Endothelial cell (in vitro differentiated cells): ENCODE results near the gene AP4M1. TPM values are rescaled to one million over a fixed set of nuclear protein-coding genes. Genes with fewer than 3 reads are reported as not detected.

ENCODE experiments used
- DNase-seq: peaks from one replicate; pipeline ENCODE4 v3.0.0; 2021; ENCODE audit warnings: low spot score
- H3K27ac Mint-ChIP-seq: one replicate; pipeline ENCODE4 v1.8.0; 2021; ENCODE audit warnings: mixed read lengths, inconsistent platforms; ENCODE audit not compliant: unreplicated experiment
- H3K27me3 Mint-ChIP-seq: one replicate; pipeline ENCODE4 v1.8.0; 2021; ENCODE audit warnings: mild to moderate bottlenecking, moderate library complexity, mixed read lengths, inconsistent platforms; ENCODE audit not compliant: unreplicated experiment
- H3K36me3 Mint-ChIP-seq: one replicate; pipeline ENCODE4 v1.8.0; 2021; ENCODE audit warnings: mild to moderate bottlenecking, low read depth, mixed read lengths, inconsistent platforms; ENCODE audit not compliant: unreplicated experiment
- H3K4me1 Mint-ChIP-seq: one replicate; pipeline ENCODE4 v1.8.0; 2021; ENCODE audit warnings: mild to moderate bottlenecking, mixed read lengths, inconsistent platforms; ENCODE audit not compliant: unreplicated experiment
- H3K4me3 Mint-ChIP-seq: one replicate; pipeline ENCODE4 v1.8.0; 2021; ENCODE audit warnings: mild to moderate bottlenecking, mixed read lengths, inconsistent platforms; ENCODE audit not compliant: unreplicated experiment
- H3K9me3 Mint-ChIP-seq: one replicate; pipeline ENCODE4 v1.8.0; 2021; ENCODE audit warnings: mixed read lengths, inconsistent platforms; ENCODE audit not compliant: unreplicated experiment
- total RNA-seq: library from RNA; stranded (reverse); fragmentation: NEBNext Ultra II Directional; extraction: Animal tissue kit (Norgen Biotek cat#: 25700); gene quantifications from one replicate; pipeline ENCODE4 v1.2.1, GENCODE V29; 2021; ENCODE audit not compliant: unreplicated experiment
- TF ChIP-seq, protein P1 (sequence below): fragments of 200-600 bp; sonication (generic); IDR thresholded peaks from one replicate; pipeline ENCODE4 v1.5.0; 2021; ENCODE audit warnings: antibody characterized with exemption; ENCODE audit not compliant: unreplicated experiment

AP4M1 gene
- total RNA-seq, 1 donor from 2014 or later = 17.8 TPM

- Mint-ChIP-seq H3K27ac (no peak overlapping the region), H3K9me3 (no peaks in the 10 kb centered on the region), H3K4me1 (peaks cover 6% of the 10 kb centered on the region), H3K36me3 (peaks cover 34% of the 10 kb centered on the region), H3K27me3 (peaks cover 9% of the 10 kb centered on the region), H3K4me3 (peak overlapping the region; percentile 68)
- TF ChIP-seq, protein P1, sequence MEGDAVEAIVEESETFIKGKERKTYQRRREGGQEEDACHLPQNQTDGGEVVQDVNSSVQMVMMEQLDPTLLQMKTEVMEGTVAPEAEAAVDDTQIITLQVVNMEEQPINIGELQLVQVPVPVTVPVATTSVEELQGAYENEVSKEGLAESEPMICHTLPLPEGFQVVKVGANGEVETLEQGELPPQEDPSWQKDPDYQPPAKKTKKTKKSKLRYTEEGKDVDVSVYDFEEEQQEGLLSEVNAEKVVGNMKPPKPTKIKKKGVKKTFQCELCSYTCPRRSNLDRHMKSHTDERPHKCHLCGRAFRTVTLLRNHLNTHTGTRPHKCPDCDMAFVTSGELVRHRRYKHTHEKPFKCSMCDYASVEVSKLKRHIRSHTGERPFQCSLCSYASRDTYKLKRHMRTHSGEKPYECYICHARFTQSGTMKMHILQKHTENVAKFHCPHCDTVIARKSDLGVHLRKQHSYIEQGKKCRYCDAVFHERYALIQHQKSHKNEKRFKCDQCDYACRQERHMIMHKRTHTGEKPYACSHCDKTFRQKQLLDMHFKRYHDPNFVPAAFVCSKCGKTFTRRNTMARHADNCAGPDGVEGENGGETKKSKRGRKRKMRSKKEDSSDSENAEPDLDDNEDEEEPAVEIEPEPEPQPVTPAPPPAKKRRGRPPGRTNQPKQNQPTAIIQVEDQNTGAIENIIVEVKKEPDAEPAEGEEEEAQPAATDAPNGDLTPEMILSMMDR = no peak
- no peak for DNase-seq
Observed at GRCh38 chr7:100107125-100107737, 5.8 kb downstream of the AP4M1 start.

DNA sequence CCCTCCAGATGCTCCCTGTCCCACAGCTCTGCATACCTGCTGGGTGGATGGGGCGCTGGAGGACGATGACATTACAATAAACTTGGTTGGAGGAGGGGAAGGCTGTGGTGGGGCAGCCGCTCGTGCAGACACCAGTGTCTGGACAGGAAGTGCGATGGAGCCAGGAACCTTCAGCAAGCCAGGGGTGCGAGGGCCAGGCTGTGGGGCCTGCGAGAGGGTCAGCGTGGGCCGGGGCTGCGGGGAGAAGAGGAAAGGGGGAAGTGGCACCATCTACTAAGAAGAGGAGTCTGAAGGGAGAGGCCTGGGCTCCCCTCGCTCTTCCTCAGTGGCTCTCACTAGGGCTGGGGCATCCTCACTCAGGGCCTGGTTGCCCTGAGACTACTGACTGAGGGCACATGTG lies 6.4 kb downstream of the AP4M1 start:
- Mint-ChIP-seq H3K4me3 (no peak overlapping the region), H3K36me3 (peaks cover 39% of the 10 kb centered on the region), H3K27me3 (peaks cover 9% of the 10 kb centered on the region), H3K4me1 (peaks cover 2% of the 10 kb centered on the region), H3K9me3 (no peaks in the 10 kb centered on the region), H3K27ac (no peak overlapping the region)
- DNase-seq = no peak
- TF ChIP-seq, protein P1 = no peak

GRCh38 chr7:100109521-100110163 lies 8.2 kb downstream of the AP4M1 start:
- Mint-ChIP-seq H3K4me1 (peaks cover 2% of the 10 kb centered on the region), H3K36me3 (peaks cover 41% of the 10 kb centered on the region), H3K27me3 (peaks cover 5% of the 10 kb centered on the region), H3K27ac (no peak overlapping the region), H3K9me3 (no peaks in the 10 kb centered on the region), H3K4me3 (peak overlapping the region; percentile 11)
- no peak for DNase-seq
- TF ChIP-seq, protein P1 = no peak

- no peak for DNase-seq
- Mint-ChIP-seq H3K27ac (no peak overlapping the region), H3K9me3 (no peaks in the 10 kb centered on the region), H3K4me1 (peaks cover 2% of the 10 kb centered on the region), H3K36me3 (peaks cover 45% of the 10 kb centered on the region), H3K27me3 (peaks cover 6% of the 10 kb centered on the region), H3K4me3 (peak overlapping the region; percentile 86)
- TF ChIP-seq, protein P1 = no peak
Observed at GRCh38 chr7:100111156-100111555, 9.7 kb downstream of the AP4M1 start.

DNA sequence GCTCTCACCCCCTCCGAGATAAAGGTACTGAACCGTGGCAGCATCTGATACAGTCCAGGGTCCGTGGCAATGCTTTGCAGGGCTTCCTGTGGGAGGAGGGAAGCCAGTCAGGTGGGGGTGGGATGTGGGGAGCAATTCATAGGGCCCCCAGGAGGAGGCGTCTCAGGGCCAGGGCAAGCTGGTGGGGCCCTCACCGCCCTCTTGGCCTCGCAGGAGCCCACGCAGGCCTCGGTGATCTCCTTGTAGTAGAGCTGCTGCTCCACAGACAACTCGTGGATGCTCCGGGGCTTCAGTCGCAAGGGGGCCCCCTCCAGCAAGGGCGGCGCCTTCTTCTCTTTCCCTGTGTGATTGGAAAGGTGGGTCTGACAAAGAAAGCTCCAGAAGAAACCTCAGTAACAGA lies 10.5 kb downstream of the AP4M1 start:
- Mint-ChIP-seq H3K36me3 (peaks cover 41% of the 10 kb centered on the region), H3K27me3 (peaks cover 6% of the 10 kb centered on the region), H3K4me1 (peaks cover 2% of the 10 kb centered on the region), H3K9me3 (no peaks in the 10 kb centered on the region), H3K4me3 (no peak overlapping the region), H3K27ac (no peak overlapping the region)
- no peak for DNase-seq
- TF ChIP-seq, protein P1 = no peak
